Mesendoderm (in vitro differentiated cells): ENCODE data around the gene SLC6A13.
A peak's percentile ranks its signal among the peaks of the same experiment; 100 is the strongest.
"Not testable (repeated sequence)": the region's sequence is repeated elsewhere in the genome, so short reads cannot be mapped to it uniquely, and the experiment has no call there.

Source experiments
- DNase-seq: peaks from one replicate; pipeline ENCODE4 v3.0.0; 2013
- H2AK5ac ChIP-seq: 2 replicates; pipeline ENCODE4 v1.6.1; 2013; ENCODE audit warnings: low read length, inconsistent platforms
- H2BK120ac ChIP-seq: 2 replicates; pipeline ENCODE4 v1.6.1; 2013; ENCODE audit warnings: low read depth, mild to moderate bottlenecking, low read length, moderate library complexity, mixed read lengths
- H2BK15ac ChIP-seq: replicated peaks from 2 replicates; pipeline ENCODE4 v1.6.1; 2013; ENCODE audit warnings: low read depth, mild to moderate bottlenecking, moderate library complexity
- H2BK5ac ChIP-seq: 2 replicates; pipeline ENCODE4 v1.6.1; 2013; ENCODE audit warnings: low read length, inconsistent platforms
- H3K18ac ChIP-seq: 2 replicates; pipeline ENCODE4 v1.6.1; 2013; ENCODE audit warnings: mild to moderate bottlenecking, low read length, mixed read lengths
- H3K23ac ChIP-seq: one replicate; pipeline ENCODE4 v1.6.1; 2013; ENCODE audit warnings: low read length
- H3K27ac ChIP-seq: 2 replicates; pipeline ENCODE4 v1.5.1; 2013; ENCODE audit warnings: low read depth, mild to moderate bottlenecking, inconsistent platforms, low read length, moderate library complexity
- H3K27me3 ChIP-seq: 2 replicates; pipeline ENCODE4 v1.6.1; 2013; ENCODE audit warnings: low read length, control low read depth, mild to moderate bottlenecking, inconsistent platforms; ENCODE audit not compliant: insufficient read depth, poor library complexity
- H3K36me3 ChIP-seq: 2 replicates; pipeline ENCODE4 v1.6.1; 2013; ENCODE audit warnings: low read length, inconsistent platforms; ENCODE audit not compliant: control insufficient read depth, insufficient read depth
- H3K4ac ChIP-seq: one replicate; pipeline ENCODE4 v1.6.1; 2013; ENCODE audit warnings: low read depth, mild to moderate bottlenecking, low read length, moderate library complexity
- H3K4me1 ChIP-seq: 2 replicates; pipeline ENCODE4 v1.6.1; 2013; ENCODE audit warnings: low read depth, low read length, inconsistent platforms; ENCODE audit not compliant: control insufficient read depth
- H3K4me2 ChIP-seq: 2 replicates; pipeline ENCODE4 v1.6.1; 2013; ENCODE audit warnings: low read length
- H3K4me3 ChIP-seq: 2 replicates; pipeline ENCODE4 v1.5.1; 2013; ENCODE audit warnings: mild to moderate bottlenecking, low read length
- H3K56ac ChIP-seq: one replicate; pipeline ENCODE4 v1.6.1; 2013; ENCODE audit warnings: low read length
- H3K79me1 ChIP-seq: 2 replicates; pipeline ENCODE4 v1.6.1; 2013; ENCODE audit warnings: low read length, inconsistent platforms
- H3K79me2 ChIP-seq: 2 replicates; pipeline ENCODE4 v1.6.1; 2013; ENCODE audit warnings: mild to moderate bottlenecking, low read length; ENCODE audit not compliant: control insufficient read depth, insufficient read depth
- H3K9ac ChIP-seq: 2 replicates; pipeline ENCODE4 v1.6.1; 2013; ENCODE audit warnings: low read length, inconsistent platforms
- H4K5ac ChIP-seq: one replicate; pipeline ENCODE4 v1.6.1; 2013; ENCODE audit warnings: low read length
- H4K8ac ChIP-seq: one replicate; pipeline ENCODE4 v1.6.1; 2013; ENCODE audit warnings: low read depth, mild to moderate bottlenecking, control low read depth, low read length, moderate library complexity
- WGBS: extraction: QIAGEN DNeasy Blood & Tissue Kit; methylation state at CpG from one replicate; pipeline ENCODE4 v1.1.7; 2013; ENCODE audit warnings: low lambda C conversion rate, missing lambda C conversion rate; ENCODE audit not compliant: insufficient coverage; ENCODE audit errors: extremely low coverage; 5-methylcytosine and 5-hydroxymethylcytosine counted together

Gene SLC6A13

DNA sequence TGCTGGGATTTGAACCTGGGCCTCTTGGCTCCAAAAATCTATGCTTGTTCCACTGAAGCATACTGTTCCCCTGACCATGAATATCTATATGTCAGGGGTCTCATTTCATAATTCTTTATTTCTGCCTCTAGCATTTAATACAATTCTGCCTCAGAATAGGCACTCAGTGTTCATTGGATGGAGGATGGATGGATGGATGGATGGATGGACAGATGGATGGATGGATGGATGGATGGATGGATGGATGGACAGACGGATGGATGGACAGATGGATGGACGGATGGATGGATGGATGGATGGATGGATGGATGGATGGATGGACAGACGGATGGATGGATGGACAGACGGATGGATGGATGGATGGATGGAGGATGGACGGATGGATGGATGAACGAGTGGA lies 45.6 kb downstream of the SLC6A13 start:
- H3K23ac ChIP-seq, H2BK15ac ChIP-seq, H3K9ac ChIP-seq, H3K18ac ChIP-seq, H3K4me3 ChIP-seq, H2AK5ac ChIP-seq, H3K79me2 ChIP-seq, DNase-seq, H3K4ac ChIP-seq, H3K4me1 ChIP-seq, H3K36me3 ChIP-seq, H3K27ac ChIP-seq, H2BK120ac ChIP-seq, H3K56ac ChIP-seq, H3K27me3 ChIP-seq, H3K79me1 ChIP-seq, H3K4me2 ChIP-seq, H4K8ac ChIP-seq, H2BK5ac ChIP-seq, H4K5ac ChIP-seq: not testable (repeated sequence)
- 100% methylated on average over 2 of the region's 6 CpGs for WGBS

GRCh38 chr12:215116-215515 lies 47.5 kb downstream of the SLC6A13 start:
- Histone ChIP-seq H2BK5ac (no peak overlapping the region), H3K18ac (no peak overlapping the region), H4K8ac (no peak overlapping the region), H3K4me1 (peaks cover 4% of the 10 kb centered on the region), H3K56ac (no peak overlapping the region), H3K4me2 (no peak overlapping the region), H3K4me3 (no peak overlapping the region), H4K5ac (no peak overlapping the region), H3K27me3 (no peaks in the 10 kb centered on the region), H3K36me3 (no peaks in the 10 kb centered on the region), H2BK15ac (no peak overlapping the region), H2AK5ac (no peak overlapping the region), H3K9ac (no peak overlapping the region), H3K27ac (no peak overlapping the region), H3K79me1 (no peaks in the 10 kb centered on the region), H2BK120ac (no peak overlapping the region), H3K79me2 (no peaks in the 10 kb centered on the region), H3K4ac (no peak overlapping the region), H3K23ac (no peak overlapping the region)
- no CpG with 5 or more reads among the region's 6 CpGs for WGBS
- DNase-seq = no peak

- Histone ChIP-seq H3K4ac (no peak within 1 kb of the TSS), H3K9ac (no peak within 1 kb of the TSS), H2BK15ac (no peak within 1 kb of the TSS), H3K18ac (no peak within 1 kb of the TSS), H2AK5ac (no peak within 1 kb of the TSS), H3K27ac (no peak within 1 kb of the TSS), H2BK5ac (no peak within 1 kb of the TSS), H4K5ac (no peak within 1 kb of the TSS), H2BK120ac (no peak within 1 kb of the TSS), H3K79me2 (no peaks in the 10 kb centered on the region), H3K27me3 (no peaks in the 10 kb centered on the region), H3K56ac (peak within 1 kb of the TSS; percentile 34), H3K4me3 (no peak within 1 kb of the TSS), H3K36me3 (no peaks in the 10 kb centered on the region), H3K4me1 (peaks cover 3% of the 10 kb centered on the region), H3K4me2 (no peak within 1 kb of the TSS), H3K23ac (no peak within 1 kb of the TSS), H3K79me1 (no peaks in the 10 kb centered on the region), H4K8ac (no peak within 1 kb of the TSS)
- peak; percentile 70 for DNase-seq
- no CpG with 5 or more reads among the region's 14 CpGs for WGBS
Measured at GRCh38 chr12:214003-214741, 48.5 kb downstream of the SLC6A13 start, which contains the start of gene SLC6A12. TSS of gene SLC6A12 (minus strand) at chr12:214157. CDS start at chr12:209986, 4,171 bp downstream.

DNA sequence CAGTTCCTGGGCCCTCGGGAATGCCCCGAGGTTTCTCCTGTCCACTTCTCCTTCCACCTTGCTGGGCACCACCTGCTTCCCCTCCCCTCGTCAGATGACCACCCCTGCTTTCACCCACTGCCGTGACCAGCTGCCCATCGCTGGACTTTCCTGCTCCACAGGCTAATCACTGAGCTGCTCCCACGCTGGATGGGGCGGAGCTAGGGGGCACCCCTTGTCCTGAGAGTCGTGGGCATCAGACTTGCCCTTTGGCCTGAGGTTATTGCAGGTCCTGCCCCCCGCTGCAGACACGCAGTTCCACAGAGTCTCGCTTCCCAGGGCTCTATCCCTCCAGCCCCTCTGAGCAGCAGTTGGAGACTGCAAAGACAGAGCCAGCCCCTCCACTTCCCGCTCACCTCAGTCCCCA lies 49.1 kb downstream of the SLC6A13 start:
- H2BK5ac ChIP-seq = no peak overlapping the region
- no peak overlapping the region for H3K4me2 ChIP-seq
- no peak overlapping the region for H3K4ac ChIP-seq
- H3K79me1 ChIP-seq = no peaks in the 10 kb centered on the region
- no peak overlapping the region for H3K18ac ChIP-seq
- no peaks in the 10 kb centered on the region for H3K79me2 ChIP-seq
- no peak overlapping the region for H2AK5ac ChIP-seq
- no peak for DNase-seq
- no peak overlapping the region for H3K27ac ChIP-seq
- no peak overlapping the region for H3K9ac ChIP-seq
- H3K56ac ChIP-seq = no peak overlapping the region
- no peaks in the 10 kb centered on the region for H3K36me3 ChIP-seq
- H2BK15ac ChIP-seq = no peak overlapping the region
- no peaks in the 10 kb centered on the region for H3K27me3 ChIP-seq
- peaks cover 3% of the 10 kb centered on the region for H3K4me1 ChIP-seq
- no peak overlapping the region for H3K4me3 ChIP-seq
- H2BK120ac ChIP-seq = no peak overlapping the region
- no peak overlapping the region for H4K8ac ChIP-seq
- H3K23ac ChIP-seq = no peak overlapping the region
- H4K5ac ChIP-seq = no peak overlapping the region
- WGBS = no CpG with 5 or more reads among the region's 12 CpGs

DNA sequence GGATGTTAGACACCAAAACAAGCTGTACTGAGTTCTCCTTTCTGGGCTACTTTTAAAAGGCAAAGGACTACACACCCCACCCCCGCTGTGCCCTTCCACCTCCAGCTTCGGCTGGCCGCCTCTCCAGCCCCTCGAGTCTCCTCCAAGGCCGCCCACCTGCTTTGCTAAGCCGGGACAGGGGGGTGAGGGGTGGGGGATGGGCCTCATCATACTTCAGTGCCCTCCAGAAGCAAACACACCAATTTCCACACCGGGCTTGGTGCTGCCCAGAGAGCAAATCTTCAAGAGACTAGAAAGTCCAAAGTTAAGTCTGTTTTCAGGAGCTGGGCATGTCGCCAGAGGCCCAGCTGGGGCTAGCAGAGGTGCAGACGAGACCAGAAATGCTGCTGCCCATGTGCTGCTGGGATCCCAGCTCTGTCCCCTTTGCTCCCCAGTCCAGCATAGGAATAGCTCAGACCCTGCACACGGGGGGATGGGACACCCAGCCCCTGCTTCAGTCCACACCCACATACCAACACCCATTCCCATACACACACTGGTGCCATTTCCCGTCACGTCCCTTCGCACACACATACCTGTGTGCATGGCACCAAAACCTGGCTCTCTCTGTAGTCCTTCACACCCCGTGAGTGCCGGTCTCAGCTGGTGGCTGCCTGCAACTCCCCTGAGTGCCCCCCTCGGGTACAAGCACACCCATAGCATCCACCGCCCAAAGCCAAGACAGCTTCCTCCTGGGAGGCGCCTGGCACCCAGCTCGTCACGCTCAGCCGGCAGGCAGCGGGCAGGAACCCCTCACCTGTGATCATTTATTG lies 49.7 kb downstream of the SLC6A13 start:
- H3K4me2 ChIP-seq = no peak overlapping the region
- no peak overlapping the region for H3K18ac ChIP-seq
- peaks cover 3% of the 10 kb centered on the region for H3K4me1 ChIP-seq
- no peak overlapping the region for H2BK5ac ChIP-seq
- H2BK15ac ChIP-seq = no peak overlapping the region
- H4K8ac ChIP-seq = no peak overlapping the region
- no peaks in the 10 kb centered on the region for H3K36me3 ChIP-seq
- no peak overlapping the region for H3K4ac ChIP-seq
- H3K27ac ChIP-seq = no peak overlapping the region
- H3K56ac ChIP-seq = no peak overlapping the region
- H4K5ac ChIP-seq = no peak overlapping the region
- no peak overlapping the region for H2BK120ac ChIP-seq
- no peak for DNase-seq
- H3K4me3 ChIP-seq = no peak overlapping the region
- WGBS = 100% methylated on average over 3 of the region's 22 CpGs
- H3K79me2 ChIP-seq = no peaks in the 10 kb centered on the region
- H3K9ac ChIP-seq = no peak overlapping the region
- no peak overlapping the region for H2AK5ac ChIP-seq
- no peak overlapping the region for H3K23ac ChIP-seq
- no peaks in the 10 kb centered on the region for H3K79me1 ChIP-seq
- H3K27me3 ChIP-seq = no peaks in the 10 kb centered on the region
